H9 (cell line): ENCODE results near the gene ATRNL1. TPM values are rescaled to one million over a fixed set of nuclear protein-coding genes. Genes with fewer than 3 reads are reported as not detected.

ENCODE experiments used
- DNase-seq: peaks from one replicate; pipeline ENCODE4 v3.0.0-alpha.2; 2017
- H2AFZ ChIP-seq: one replicate; pipeline ENCODE4 v1.6.1; 2013; ENCODE audit warnings: mild to moderate bottlenecking, low read length, control low read depth, moderate library complexity
- H2AK5ac ChIP-seq: 2 replicates; pipeline ENCODE4 v1.6.1; 2013; ENCODE audit warnings: low read length, control low read depth, mixed read lengths; ENCODE audit not compliant: insufficient read length
- H2BK120ac ChIP-seq: one replicate; pipeline ENCODE4 v1.6.1; 2013; ENCODE audit warnings: low read depth, mild to moderate bottlenecking, low read length, control low read depth, inconsistent platforms; ENCODE audit not compliant: poor library complexity, severe bottlenecking
- H2BK12ac ChIP-seq: 2 replicates; pipeline ENCODE4 v1.6.1; 2013; ENCODE audit warnings: low read length, control low read depth, mixed read lengths, low read depth; ENCODE audit not compliant: insufficient read length
- H2BK15ac ChIP-seq: 2 replicates; pipeline ENCODE4 v1.6.1; 2013; ENCODE audit warnings: low read depth, low read length, control low read depth
- H2BK20ac ChIP-seq: one replicate; pipeline ENCODE4 v1.6.1; 2013; ENCODE audit warnings: low read depth, mild to moderate bottlenecking, low read length, control low read depth, inconsistent platforms; ENCODE audit not compliant: poor library complexity, severe bottlenecking
- H2BK5ac ChIP-seq: 2 replicates; pipeline ENCODE4 v1.6.1; 2013; ENCODE audit warnings: low read length, control low read depth, mixed read lengths; ENCODE audit not compliant: insufficient read length
- H3K14ac ChIP-seq: 2 replicates; pipeline ENCODE4 v1.6.1; 2013; ENCODE audit warnings: low read length, control low read depth; ENCODE audit not compliant: insufficient read depth
- H3K18ac ChIP-seq: 2 replicates; pipeline ENCODE4 v1.6.1; 2013; ENCODE audit warnings: low read depth, mild to moderate bottlenecking, mixed read lengths, low read length, control low read depth; ENCODE audit not compliant: insufficient read length
- H3K23ac ChIP-seq: 2 replicates; pipeline ENCODE4 v1.6.1; 2013; ENCODE audit warnings: low read length, control low read depth, mixed read lengths, low read depth; ENCODE audit not compliant: insufficient read length
- H3K23me2 ChIP-seq: 2 replicates; pipeline ENCODE4 v1.6.1; 2013; ENCODE audit warnings: low read depth, mild to moderate bottlenecking, mixed read lengths, low read length, control low read depth; ENCODE audit not compliant: insufficient read length, poor library complexity, severe bottlenecking
- H3K27ac ChIP-seq: 2 replicates; pipeline ENCODE4 v1.5.1; 2013; ENCODE audit warnings: low read length, control low read depth, mixed read lengths, low read depth; ENCODE audit not compliant: insufficient read length
- H3K27me3 ChIP-seq: 2 replicates; pipeline ENCODE4 v1.6.1; 2013; ENCODE audit warnings: low read length, control low read depth, inconsistent platforms; ENCODE audit not compliant: insufficient read depth
- H3K4ac ChIP-seq: 2 replicates; pipeline ENCODE4 v1.6.1; 2013; ENCODE audit warnings: low read depth, mild to moderate bottlenecking, control low read depth, inconsistent platforms, low read length, moderate library complexity
- H3K4me1 ChIP-seq: 2 replicates; pipeline ENCODE4 v1.6.1; 2013; ENCODE audit warnings: low read length, control low read depth, inconsistent platforms; ENCODE audit not compliant: insufficient read depth
- H3K4me2 ChIP-seq: 2 replicates; pipeline ENCODE4 v1.6.1; 2013; ENCODE audit warnings: low read length, control low read depth, mixed read lengths; ENCODE audit not compliant: insufficient read length, insufficient read depth
- H3K56ac ChIP-seq: 2 replicates; pipeline ENCODE4 v1.6.1; 2013; ENCODE audit warnings: low read depth, mild to moderate bottlenecking, mixed read lengths, low read length, control low read depth; ENCODE audit not compliant: insufficient read length
- H3K79me1 ChIP-seq: 2 replicates; pipeline ENCODE4 v1.6.1; 2013; ENCODE audit warnings: low read depth, mild to moderate bottlenecking, moderate library complexity, low read length, control low read depth, inconsistent platforms; ENCODE audit not compliant: insufficient read depth, poor library complexity, severe bottlenecking
- H3K79me2 ChIP-seq: 2 replicates; pipeline ENCODE4 v1.6.1; 2013; ENCODE audit warnings: low read length, control low read depth, inconsistent platforms; ENCODE audit not compliant: insufficient read depth
- H3K9ac ChIP-seq: 2 replicates; pipeline ENCODE4 v1.6.1; 2013; ENCODE audit warnings: low read length, control low read depth, mixed read lengths; ENCODE audit not compliant: insufficient read length; ENCODE audit errors: extremely low read depth
- H3K9me3 ChIP-seq: one replicate; pipeline ENCODE4 v1.6.1; 2013; ENCODE audit warnings: low read depth, low read length, inconsistent platforms; ENCODE audit not compliant: control insufficient read depth
- H3T11ph ChIP-seq: one replicate; pipeline ENCODE4 v1.6.1; 2013; ENCODE audit warnings: mild to moderate bottlenecking, low read length, control low read depth, inconsistent platforms
- H4K20me1 ChIP-seq: one replicate; pipeline ENCODE4 v1.6.1; 2013; ENCODE audit not compliant: control insufficient read depth, insufficient read length, insufficient read depth
- H4K5ac ChIP-seq: 2 replicates; pipeline ENCODE4 v1.6.1; 2013; ENCODE audit warnings: low read depth, mild to moderate bottlenecking, mixed read lengths, low read length, control low read depth; ENCODE audit not compliant: insufficient read length
- H4K8ac ChIP-seq: replicated peaks from 2 replicates; pipeline ENCODE4 v1.6.1; 2013; ENCODE audit warnings: low read length, control low read depth, mixed read lengths, low read depth; ENCODE audit not compliant: insufficient read length
- H4K91ac ChIP-seq: 2 replicates; pipeline ENCODE4 v1.6.1; 2013; ENCODE audit warnings: low read depth, mild to moderate bottlenecking, moderate library complexity, mixed read lengths, low read length, control low read depth; ENCODE audit not compliant: insufficient read length
- H3K27ac Mint-ChIP-seq, 3 experiments: 2 replicates in 2 of 3; 3 replicates in 1 of 3; pipeline ENCODE4 v1.8.0; 2020 to 2021; ENCODE audit warnings: mixed read lengths in 3 of 3, mild to moderate bottlenecking in 1 of 3, moderate library complexity in 1 of 3
- H3K27me3 Mint-ChIP-seq: 2 replicates; pipeline ENCODE4 v1.8.0; 2021; ENCODE audit warnings: low read depth, mild to moderate bottlenecking, moderate library complexity, mixed read lengths
- H3K36me3 Mint-ChIP-seq, 3 experiments: 2 replicates in 2 of 3; 3 replicates in 1 of 3; pipeline ENCODE4 v1.8.0; 2020 to 2021; ENCODE audit warnings: low read depth in 3 of 3, mixed read lengths in 3 of 3; ENCODE audit not compliant: insufficient read depth in 1 of 3
- H3K4me1 Mint-ChIP-seq, 2 experiments: 2 replicates each; pipeline ENCODE4 v1.8.0; 2020; ENCODE audit warnings: mixed read lengths in 2 of 2
- H3K4me3 Mint-ChIP-seq, 2 experiments: 2 replicates in 1 of 2; 3 replicates in 1 of 2; pipeline ENCODE4 v1.8.0; 2020 to 2021; ENCODE audit warnings: mild to moderate bottlenecking in 2 of 2, mixed read lengths in 2 of 2, moderate library complexity in 1 of 2
- H3K9me3 Mint-ChIP-seq, 2 experiments: 2 replicates in 1 of 2; 3 replicates in 1 of 2; pipeline ENCODE4 v1.8.0; 2020; ENCODE audit warnings: mild to moderate bottlenecking in 2 of 2, mixed read lengths in 2 of 2, moderate library complexity in 1 of 2
- WGBS: extraction: QIAGEN DNeasy Blood & Tissue Kit; methylation state at CpG from one replicate; pipeline ENCODE4 v1.1.7; 2013; ENCODE audit warnings: missing lambda C conversion rate, low lambda C conversion rate, mixed read lengths; ENCODE audit not compliant: insufficient read length; ENCODE audit errors: extremely low coverage; 5-methylcytosine and 5-hydroxymethylcytosine counted together
- total RNA-seq: library from RNA; stranded (reverse); gene quantifications from 2 replicates; pipeline ENCODE4 v1.2.1, GENCODE V29; 2021
- TF ChIP-seq, protein P1 (sequence below): fragments of 200-600 bp; sonication (generic); conservative IDR thresholded peaks from 3 replicates; pipeline ENCODE4 v1.8.0; 2021; ENCODE audit warnings: antibody characterized with exemption, mild to moderate bottlenecking

The ATRNL1 gene
- total RNA-seq, 1 experiment from 2014 or later, result 9.2 TPM

DNA sequence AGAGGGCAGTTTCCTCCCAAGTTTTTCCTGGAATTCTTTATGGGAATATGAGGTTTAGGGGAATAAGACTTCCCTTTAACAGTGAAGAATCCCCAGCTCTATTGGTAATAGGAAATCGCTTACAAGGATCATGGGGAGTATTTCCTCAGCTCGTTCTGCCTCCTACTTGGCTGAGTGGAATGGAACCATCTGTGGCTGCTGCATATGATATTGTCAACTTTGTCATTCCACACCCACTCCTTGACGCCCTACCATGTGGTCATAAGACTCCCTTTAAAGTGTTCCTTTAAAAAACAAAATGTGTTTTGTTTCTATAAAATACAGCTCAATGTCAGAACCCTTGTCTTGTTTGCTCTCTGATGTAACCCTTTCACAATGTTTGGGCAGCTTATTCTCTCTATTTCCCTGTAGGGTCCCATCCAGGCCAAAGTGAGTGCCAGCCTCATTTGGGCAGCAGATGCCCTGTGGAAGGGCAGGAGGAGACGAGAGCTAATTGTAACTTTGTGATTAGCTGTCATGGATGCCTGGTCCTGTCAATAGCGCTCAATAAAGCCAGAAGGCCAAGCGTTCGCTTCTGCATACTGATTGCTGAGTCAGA, 33.8 kb upstream of the ATRNL1 start:
- H3K4ac ChIP-seq, result no peak overlapping the region
- H3K4me3 Mint-ChIP-seq, result no peak overlapping the region
- H3K27ac ChIP-seq, result no peak overlapping the region
- H3K4me1 Mint-ChIP-seq, result peaks cover 23 to 26% of the 10 kb centered on the region in 2 experiments
- H3K79me1 ChIP-seq, result no peaks in the 10 kb centered on the region
- H3K9me3 Mint-ChIP-seq, result no peaks in the 10 kb centered on the region; a peak in 1 of 5 replicates
- H3K18ac ChIP-seq, result no peak overlapping the region
- no peak overlapping the region for H3K56ac ChIP-seq
- H3K27ac Mint-ChIP-seq, result no peak overlapping the region; a peak in 1 of 7 replicates
- H3K14ac ChIP-seq, result no peak overlapping the region
- no peak overlapping the region for H2BK12ac ChIP-seq
- no peak overlapping the region for H4K8ac ChIP-seq
- H4K5ac ChIP-seq, result no peak overlapping the region
- TF ChIP-seq, protein P1, sequence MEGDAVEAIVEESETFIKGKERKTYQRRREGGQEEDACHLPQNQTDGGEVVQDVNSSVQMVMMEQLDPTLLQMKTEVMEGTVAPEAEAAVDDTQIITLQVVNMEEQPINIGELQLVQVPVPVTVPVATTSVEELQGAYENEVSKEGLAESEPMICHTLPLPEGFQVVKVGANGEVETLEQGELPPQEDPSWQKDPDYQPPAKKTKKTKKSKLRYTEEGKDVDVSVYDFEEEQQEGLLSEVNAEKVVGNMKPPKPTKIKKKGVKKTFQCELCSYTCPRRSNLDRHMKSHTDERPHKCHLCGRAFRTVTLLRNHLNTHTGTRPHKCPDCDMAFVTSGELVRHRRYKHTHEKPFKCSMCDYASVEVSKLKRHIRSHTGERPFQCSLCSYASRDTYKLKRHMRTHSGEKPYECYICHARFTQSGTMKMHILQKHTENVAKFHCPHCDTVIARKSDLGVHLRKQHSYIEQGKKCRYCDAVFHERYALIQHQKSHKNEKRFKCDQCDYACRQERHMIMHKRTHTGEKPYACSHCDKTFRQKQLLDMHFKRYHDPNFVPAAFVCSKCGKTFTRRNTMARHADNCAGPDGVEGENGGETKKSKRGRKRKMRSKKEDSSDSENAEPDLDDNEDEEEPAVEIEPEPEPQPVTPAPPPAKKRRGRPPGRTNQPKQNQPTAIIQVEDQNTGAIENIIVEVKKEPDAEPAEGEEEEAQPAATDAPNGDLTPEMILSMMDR, result no peak
- no CpG with 5 or more reads among the region's 7 CpGs for WGBS
- H2BK15ac ChIP-seq, result no peak overlapping the region
- H2BK120ac ChIP-seq, result no peak overlapping the region
- H3T11ph ChIP-seq, result no peak overlapping the region
- no peak overlapping the region for H2AFZ ChIP-seq
- no peak overlapping the region for H3K4me2 ChIP-seq
- H3K9ac ChIP-seq, result no peak overlapping the region
- no peaks in the 10 kb centered on the region for H3K36me3 Mint-ChIP-seq
- no peaks in the 10 kb centered on the region for H4K20me1 ChIP-seq
- H4K91ac ChIP-seq, result no peak overlapping the region
- H2AK5ac ChIP-seq, result no peak overlapping the region
- no peak overlapping the region for H2BK20ac ChIP-seq
- DNase-seq, result no peak
- H3K23me2 ChIP-seq, result no peaks in the 10 kb centered on the region
- H3K9me3 ChIP-seq, result no peaks in the 10 kb centered on the region
- no peak overlapping the region for H2BK5ac ChIP-seq
- H3K27me3 Mint-ChIP-seq, result no peaks in the 10 kb centered on the region
- no peak overlapping the region for H3K23ac ChIP-seq
- H3K4me1 ChIP-seq, result peaks cover 14% of the 10 kb centered on the region
- H3K27me3 ChIP-seq, result no peaks in the 10 kb centered on the region
- no peaks in the 10 kb centered on the region for H3K79me2 ChIP-seq
